Glomerular visceral epithelial cell (primary cell): ENCODE measurements around the gene OR51A4.
"Not testable (repeated sequence)": the region's sequence is repeated elsewhere in the genome, so short reads cannot be mapped to it uniquely, and the experiment has no call there.

Source experiments
- DNase-seq: peaks from one replicate; pipeline ENCODE4 v3.0.0-alpha.2; 2016; ENCODE audit errors: extremely low spot score

The OR51A4 gene

DNA sequence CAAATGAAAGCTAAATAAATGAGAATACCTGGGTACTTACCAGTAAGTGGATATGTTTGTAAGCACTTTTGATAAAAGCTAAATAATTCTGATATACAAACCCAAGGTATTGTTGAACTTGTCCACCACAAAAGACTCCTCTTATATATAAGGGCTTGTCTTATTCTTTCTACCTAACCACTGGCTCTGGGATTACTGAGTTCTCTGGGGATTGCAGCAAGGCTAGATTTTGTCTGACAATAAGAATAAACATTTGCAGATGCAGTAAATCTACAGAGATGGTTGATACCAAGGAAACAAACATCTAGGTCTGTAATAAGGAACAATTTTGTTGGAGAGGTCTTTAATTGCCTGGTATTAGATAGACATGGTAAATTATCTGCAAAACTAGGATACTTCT is at the start of gene OR51A4:
Gene OR51A4, minus strand, starts transcription at position 101 of the 400 bp plus-strand sequence. CDS start 505 bp downstream, outside the sequence.
- DNase-seq, result no peak

DNA sequence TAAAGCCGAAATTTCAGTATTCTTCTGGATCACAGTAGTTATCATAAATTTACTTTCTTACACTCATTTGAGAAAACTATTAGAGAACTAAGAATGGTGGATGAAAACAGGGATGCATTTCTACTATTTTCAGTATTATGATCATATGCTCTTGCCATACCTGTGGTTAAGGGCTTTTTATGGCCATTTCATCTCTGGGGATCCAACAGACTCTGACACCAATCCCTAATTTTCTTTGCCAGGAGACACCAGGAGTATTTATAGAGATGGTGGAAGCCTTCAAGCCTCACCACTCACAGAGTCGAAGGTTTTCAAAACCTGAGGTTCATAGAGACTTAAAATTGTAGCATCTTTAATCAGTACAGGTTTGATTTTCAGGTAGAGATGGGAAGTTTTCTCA is 47.1 kb upstream of the OR51A4 start, which contains the start of gene OR51L1:
Gene OR51L1, plus strand, starts transcription at position 301 of the 400 bp plus-strand sequence. CDS start 4,132 bp downstream, outside the sequence.
- no peak for DNase-seq

- DNase-seq, result no peak
Measured at GRCh38 chr11:4991060-4991459, 43.7 kb upstream of the OR51A4 start.

- DNase-seq, result peak; percentile 44
Measured at GRCh38 chr11:4983841-4984240, 36.4 kb upstream of the OR51A4 start.

DNA sequence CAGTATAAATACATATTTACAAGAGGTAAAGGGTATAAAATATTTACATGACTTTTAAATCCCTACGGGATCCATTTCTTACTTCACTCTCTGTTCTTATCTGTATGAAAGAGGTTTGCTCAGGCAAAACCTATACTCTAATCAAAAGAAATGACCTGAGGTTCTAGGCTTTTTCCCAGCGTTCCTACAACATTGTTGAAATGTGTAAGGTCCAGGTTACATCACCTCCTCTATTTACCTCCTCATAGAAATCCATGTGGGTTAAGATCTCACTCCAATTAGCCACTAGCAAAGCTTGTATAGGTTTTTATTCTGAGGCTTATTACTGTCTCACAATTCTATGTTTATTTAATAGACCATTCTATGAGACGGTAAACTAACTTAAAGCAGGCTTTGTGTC is 35.3 kb upstream of the OR51A4 start:
- no peak for DNase-seq

DNA sequence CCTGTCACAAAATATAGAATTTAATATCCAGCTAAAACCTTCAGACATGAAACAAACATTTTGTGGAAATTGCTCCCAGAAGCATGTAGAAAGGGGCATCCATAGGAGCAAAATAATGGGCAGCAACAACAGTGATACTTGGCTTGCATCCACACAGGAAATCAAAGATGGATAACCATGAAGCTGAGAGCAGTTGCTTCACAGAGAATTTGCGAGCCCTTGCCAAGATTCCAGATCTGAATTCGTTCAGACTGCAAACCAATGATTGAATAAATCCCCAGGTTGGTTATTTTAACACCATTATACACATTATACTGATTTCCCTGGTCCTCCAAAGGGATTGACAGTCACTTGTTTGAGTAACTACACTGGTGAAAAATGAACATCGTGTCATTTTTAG is 31.6 kb upstream of the OR51A4 start:
- no peak for DNase-seq

DNA sequence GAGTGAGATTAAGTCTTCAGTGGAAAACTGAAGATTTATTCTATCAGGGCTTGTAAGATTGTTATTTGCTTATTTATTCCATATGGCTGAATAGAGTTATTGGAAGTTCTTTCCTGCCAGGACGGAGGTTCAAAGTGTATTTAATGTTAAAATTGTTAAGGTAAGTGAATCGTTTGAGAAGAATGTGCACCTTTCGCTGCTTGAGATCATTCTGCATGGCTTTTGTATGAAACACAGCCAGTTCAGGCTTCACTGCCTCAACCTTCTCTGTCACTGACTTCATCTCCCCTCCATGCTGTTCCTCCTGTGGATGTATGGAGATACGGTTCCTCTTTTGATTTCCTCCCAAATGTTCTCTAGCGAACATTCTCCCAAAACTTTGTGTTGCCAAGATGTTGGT is 28.0 kb upstream of the OR51A4 start:
- DNase-seq, result no peak

- DNase-seq, result no peak
Measured at GRCh38 chr11:4962816-4963215, 15.4 kb upstream of the OR51A4 start.

- DNase-seq, result no peak
Measured at GRCh38 chr11:4960877-4961276, 13.5 kb upstream of the OR51A4 start.

- DNase-seq, result no peak
Measured at GRCh38 chr11:4957396-4957795, 10.0 kb upstream of the OR51A4 start.

- not testable (repeated sequence) for DNase-seq
Measured at GRCh38 chr11:4955613-4956012, 8.2 kb upstream of the OR51A4 start, which contains the start of gene OR51A2. Gene OR51A2 (minus strand): TSS chr11:4955713. CDS start chr11:4955713, 0 bp downstream.

- no peak for DNase-seq
Measured at GRCh38 chr11:4936745-4937144, 10.7 kb downstream of the OR51A4 start.

- DNase-seq, result no peak
Measured at GRCh38 chr11:4932751-4933150, 14.7 kb downstream of the OR51A4 start.

- DNase-seq, result no peak
Measured at GRCh38 chr11:4926608-4927007, 20.8 kb downstream of the OR51A4 start.

- no peak for DNase-seq
Measured at GRCh38 chr11:4924239-4924638, 23.2 kb downstream of the OR51A4 start, which contains the start of gene OR51G1. Gene OR51G1 (minus strand): TSS chr11:4924339. CDS start chr11:4924339, 0 bp downstream.

GRCh38 chr11:4922304-4922703 is 25.1 kb downstream of the OR51A4 start:
- DNase-seq, result no peak

GRCh38 chr11:4921796-4922195 is 25.6 kb downstream of the OR51A4 start:
- no peak for DNase-seq

GRCh38 chr11:4919250-4919649 is 28.2 kb downstream of the OR51A4 start, which contains the start of gene OR51G2:
Gene OR51G2 (minus strand): TSS chr11:4919350. CDS start chr11:4915663, 3,687 bp downstream.
- no peak for DNase-seq

DNA sequence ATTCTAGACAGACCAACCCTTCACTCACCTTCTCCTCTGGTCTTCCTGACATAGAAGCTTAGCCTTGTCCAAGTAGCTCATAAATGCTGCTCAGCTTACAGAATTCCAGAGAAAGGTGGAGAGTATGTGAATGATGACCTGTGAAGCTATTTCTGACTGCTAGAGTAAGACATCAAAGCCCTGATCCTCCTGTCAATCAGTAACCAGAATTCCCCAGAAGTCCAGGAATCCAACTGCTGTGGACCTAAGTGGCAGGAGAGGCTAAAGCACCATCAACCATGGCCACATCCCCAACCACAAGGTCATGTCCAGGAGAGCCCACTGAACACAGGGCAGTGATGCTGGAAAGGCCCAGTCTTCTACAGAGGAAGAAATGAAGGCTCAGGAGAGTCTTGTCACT is 30.8 kb downstream of the OR51A4 start:
- DNase-seq, result no peak

DNA sequence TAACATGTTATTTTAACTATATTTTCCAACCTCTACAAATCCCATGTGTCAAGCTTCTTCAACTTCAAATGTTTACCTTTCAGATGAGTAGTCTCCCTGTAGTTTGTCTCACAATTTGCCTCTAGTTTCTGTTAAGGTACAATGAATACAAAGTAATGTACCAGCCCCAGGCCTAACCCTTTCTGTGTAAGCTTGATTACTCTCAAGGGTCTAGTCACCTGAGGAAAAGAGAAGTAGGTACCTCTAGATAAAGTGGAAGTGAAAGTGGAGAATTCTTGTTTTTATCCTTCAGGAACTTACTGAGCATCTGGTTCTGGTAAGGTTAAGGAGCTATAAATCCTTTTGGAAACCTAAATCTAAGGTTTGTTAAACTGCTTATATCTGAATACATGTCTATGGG is 43.9 kb downstream of the OR51A4 start, which contains the start of gene OR51A7:
Gene OR51A7, plus strand, starts transcription at position 300 of the 400 bp plus-strand sequence. CDS start 3,587 bp downstream, outside the sequence.
- DNase-seq, result no peak
